ENCODE results near the gene PAK4. TPM values are rescaled to one million over a fixed set of nuclear protein-coding genes. Genes with fewer than 3 reads are reported as not detected.

PAK4 gene
- total and polyA plus RNA-seq, 2 of the 13 experiments (the other 11 are each of a cell fraction or from before 2014, with no cell fraction given) = 9.5 to 17.8 TPM

DNA sequence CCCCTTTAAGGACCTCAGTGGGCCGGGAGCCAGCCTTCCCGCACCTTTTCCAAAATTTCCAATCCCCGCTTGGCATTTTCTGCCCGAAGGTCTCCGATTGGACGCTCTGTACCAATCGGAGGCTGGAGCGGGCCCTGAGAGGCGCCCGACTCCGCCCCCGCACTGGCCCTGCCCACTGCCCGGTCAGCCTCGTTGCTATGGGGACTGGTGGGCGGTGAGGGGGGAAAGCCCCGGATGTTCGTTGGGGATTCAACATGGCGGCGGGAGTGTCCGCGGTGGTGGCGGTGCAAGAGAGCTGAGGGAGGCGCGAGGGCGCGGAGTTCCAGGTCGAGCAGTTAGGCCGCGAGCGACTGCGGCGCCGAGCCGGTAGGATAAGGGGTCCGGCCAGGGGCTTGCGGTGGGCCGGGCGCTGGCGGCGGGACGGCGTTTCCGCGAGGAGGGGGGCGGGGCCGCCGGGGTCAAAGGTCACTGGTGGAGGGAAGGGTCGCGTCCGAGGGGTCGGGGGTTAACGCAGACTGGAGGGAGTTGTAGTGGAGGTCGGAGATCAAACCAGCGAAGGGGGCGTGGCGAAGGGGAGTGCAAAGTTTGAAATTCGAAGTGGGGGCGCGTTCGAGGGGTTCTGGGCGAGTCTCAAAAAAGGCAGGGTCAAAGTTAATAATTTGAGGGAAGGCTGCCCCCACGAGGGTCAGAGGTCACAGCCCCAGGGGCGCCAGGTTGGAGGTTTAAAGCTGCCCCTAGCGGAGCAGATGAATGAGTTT, at the start of gene PAK4 (continued):
- peak; percentile 87 for TF ChIP-seq SP4 (CRISPR knock-in tag; IDR thresholded peaks at IDR 0.05)
- TF ChIP-seq TEAD3 (CRISPR knock-in tag; optimal IDR thresholded peaks at IDR 0.05; ENCODE audit: borderline replicate concordance) = peak; percentile 51
- peak; percentile 69 to 88; a peak in 3 of 4 replicates for TF ChIP-seq KLF16 (CRISPR knock-in tag; IDR thresholded peaks at IDR 0.05)
- peak; percentile 68; the same call in 1 of the 2 replicates for TF ChIP-seq GFI1 (CRISPR knock-in tag; IDR thresholded peaks at IDR 0.05; ENCODE audit: borderline replicate concordance)
- TF ChIP-seq MTA1 (CRISPR knock-in tag; IDR thresholded peaks at IDR 0.05; ENCODE audit: borderline replicate concordance) = peak; percentile 81; the same call in 1 of the 2 replicates
- TF ChIP-seq, protein P1, sequence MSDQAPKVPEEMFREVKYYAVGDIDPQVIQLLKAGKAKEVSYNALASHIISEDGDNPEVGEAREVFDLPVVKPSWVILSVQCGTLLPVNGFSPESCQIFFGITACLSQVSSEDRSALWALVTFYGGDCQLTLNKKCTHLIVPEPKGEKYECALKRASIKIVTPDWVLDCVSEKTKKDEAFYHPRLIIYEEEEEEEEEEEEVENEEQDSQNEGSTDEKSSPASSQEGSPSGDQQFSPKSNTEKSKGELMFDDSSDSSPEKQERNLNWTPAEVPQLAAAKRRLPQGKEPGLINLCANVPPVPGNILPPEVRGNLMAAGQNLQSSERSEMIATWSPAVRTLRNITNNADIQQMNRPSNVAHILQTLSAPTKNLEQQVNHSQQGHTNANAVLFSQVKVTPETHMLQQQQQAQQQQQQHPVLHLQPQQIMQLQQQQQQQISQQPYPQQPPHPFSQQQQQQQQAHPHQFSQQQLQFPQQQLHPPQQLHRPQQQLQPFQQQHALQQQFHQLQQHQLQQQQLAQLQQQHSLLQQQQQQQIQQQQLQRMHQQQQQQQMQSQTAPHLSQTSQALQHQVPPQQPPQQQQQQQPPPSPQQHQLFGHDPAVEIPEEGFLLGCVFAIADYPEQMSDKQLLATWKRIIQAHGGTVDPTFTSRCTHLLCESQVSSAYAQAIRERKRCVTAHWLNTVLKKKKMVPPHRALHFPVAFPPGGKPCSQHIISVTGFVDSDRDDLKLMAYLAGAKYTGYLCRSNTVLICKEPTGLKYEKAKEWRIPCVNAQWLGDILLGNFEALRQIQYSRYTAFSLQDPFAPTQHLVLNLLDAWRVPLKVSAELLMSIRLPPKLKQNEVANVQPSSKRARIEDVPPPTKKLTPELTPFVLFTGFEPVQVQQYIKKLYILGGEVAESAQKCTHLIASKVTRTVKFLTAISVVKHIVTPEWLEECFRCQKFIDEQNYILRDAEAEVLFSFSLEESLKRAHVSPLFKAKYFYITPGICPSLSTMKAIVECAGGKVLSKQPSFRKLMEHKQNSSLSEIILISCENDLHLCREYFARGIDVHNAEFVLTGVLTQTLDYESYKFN (CRISPR knock-in tag; conservative IDR thresholded peaks at IDR 0.05) = peak; percentile 90
- TF ChIP-seq POLR2G (IDR thresholded peaks at IDR 0.05; ENCODE audit: low read depth, low read length) = peak; percentile 90
- TF ChIP-seq NBN (conservative IDR thresholded peaks at IDR 0.05) = no peak
- TF ChIP-seq SPEN (CRISPR knock-in tag; IDR thresholded peaks at IDR 0.05; ENCODE audit: low read depth) = peak; percentile 76
- no peak for TF ChIP-seq ZNF232 (CRISPR knock-in tag; IDR thresholded peaks at IDR 0.05; ENCODE audit: borderline replicate concordance)
- no peak for TF ChIP-seq KDM4B (CRISPR knock-in tag; IDR thresholded peaks at IDR 0.05)
- peak; percentile 42 for TF ChIP-seq RBM39 (IDR thresholded peaks at IDR 0.05; ENCODE audit: low read depth, low read length, poor library complexity, severe bottlenecking)
- peak; percentile 23; the same call in 1 of the 2 replicates for TF ChIP-seq ZFP90 (CRISPR knock-in tag; IDR thresholded peaks at IDR 0.05; ENCODE audit: borderline replicate concordance)
- TF ChIP-seq, protein P2, sequence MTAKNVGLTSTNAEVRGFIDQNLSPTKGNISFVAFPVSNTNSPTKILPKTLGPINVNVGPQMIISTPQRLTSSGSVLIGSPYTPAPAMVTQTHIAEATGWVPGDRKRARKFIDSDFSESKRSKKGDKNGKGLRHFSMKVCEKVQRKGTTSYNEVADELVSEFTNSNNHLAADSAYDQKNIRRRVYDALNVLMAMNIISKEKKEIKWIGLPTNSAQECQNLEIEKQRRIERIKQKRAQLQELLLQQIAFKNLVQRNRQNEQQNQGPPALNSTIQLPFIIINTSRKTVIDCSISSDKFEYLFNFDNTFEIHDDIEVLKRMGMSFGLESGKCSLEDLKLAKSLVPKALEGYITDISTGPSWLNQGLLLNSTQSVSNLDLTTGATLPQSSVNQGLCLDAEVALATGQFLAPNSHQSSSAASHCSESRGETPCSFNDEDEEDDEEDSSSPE (CRISPR knock-in tag; IDR thresholded peaks at IDR 0.05) = peak; percentile 74
- no peak for TF ChIP-seq SMYD3 (CRISPR knock-in tag; IDR thresholded peaks at IDR 0.05)
- peak; percentile 55; the same call in 1 of the 2 replicates for TF ChIP-seq TARDBP (CRISPR knock-in tag; IDR thresholded peaks at IDR 0.05)
- TF ChIP-seq MLLT10 (CRISPR knock-in tag; IDR thresholded peaks at IDR 0.05) = no peak
- TF ChIP-seq ZNF124 (CRISPR knock-in tag; IDR thresholded peaks at IDR 0.05) = 0 out of 2 replicates have a peak, but pooled peaks have one; percentile 13
- peak; percentile 93 for TF ChIP-seq HOXD1 (CRISPR knock-in tag; IDR thresholded peaks at IDR 0.05)
- peak; percentile 92 for TF ChIP-seq NCOR1 (IDR thresholded peaks at IDR 0.05; ENCODE audit: borderline replicate concordance, low read length)
- peak; percentile 88 for TF ChIP-seq RBM22 (optimal IDR thresholded peaks at IDR 0.05; ENCODE audit: low read length)
- TF ChIP-seq ZNF335 (CRISPR knock-in tag; IDR thresholded peaks at IDR 0.05) = peak; percentile 60; the same call in 1 of the 2 replicates
- TF ChIP-seq, protein P3, sequence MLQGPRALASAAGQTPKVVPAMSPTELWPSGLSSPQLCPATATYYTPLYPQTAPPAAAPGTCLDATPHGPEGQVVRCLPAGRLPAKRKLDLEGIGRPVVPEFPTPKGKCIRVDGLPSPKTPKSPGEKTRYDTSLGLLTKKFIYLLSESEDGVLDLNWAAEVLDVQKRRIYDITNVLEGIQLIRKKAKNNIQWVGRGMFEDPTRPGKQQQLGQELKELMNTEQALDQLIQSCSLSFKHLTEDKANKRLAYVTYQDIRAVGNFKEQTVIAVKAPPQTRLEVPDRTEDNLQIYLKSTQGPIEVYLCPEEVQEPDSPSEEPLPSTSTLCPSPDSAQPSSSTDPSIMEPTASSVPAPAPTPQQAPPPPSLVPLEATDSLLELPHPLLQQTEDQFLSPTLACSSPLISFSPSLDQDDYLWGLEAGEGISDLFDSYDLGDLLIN (CRISPR knock-in tag; IDR thresholded peaks at IDR 0.05; ENCODE audit: borderline replicate concordance) = peak; percentile 45; the same call in 1 of the 2 replicates

Measured in HepG2 (cell line).